Neural progenitor cell (in vitro differentiated cells): ENCODE results near the gene RBMS2.

Experiments used
- EZH2 ChIP-seq: fragments of 200-600 bp; sonication (generic); IDR thresholded peaks from 2 replicates; pipeline ENCODE4 v1.6.1; 2017; ENCODE audit warnings: antibody characterized with exemption, mild to moderate bottlenecking, moderate library complexity
- TF ChIP-seq, protein P1 (sequence below): fragments of 200-600 bp; sonication (generic); IDR thresholded peaks from 2 replicates; pipeline ENCODE4 v1.5.1; 2017; ENCODE audit warnings: antibody characterized with exemption, mild to moderate bottlenecking

DNA sequence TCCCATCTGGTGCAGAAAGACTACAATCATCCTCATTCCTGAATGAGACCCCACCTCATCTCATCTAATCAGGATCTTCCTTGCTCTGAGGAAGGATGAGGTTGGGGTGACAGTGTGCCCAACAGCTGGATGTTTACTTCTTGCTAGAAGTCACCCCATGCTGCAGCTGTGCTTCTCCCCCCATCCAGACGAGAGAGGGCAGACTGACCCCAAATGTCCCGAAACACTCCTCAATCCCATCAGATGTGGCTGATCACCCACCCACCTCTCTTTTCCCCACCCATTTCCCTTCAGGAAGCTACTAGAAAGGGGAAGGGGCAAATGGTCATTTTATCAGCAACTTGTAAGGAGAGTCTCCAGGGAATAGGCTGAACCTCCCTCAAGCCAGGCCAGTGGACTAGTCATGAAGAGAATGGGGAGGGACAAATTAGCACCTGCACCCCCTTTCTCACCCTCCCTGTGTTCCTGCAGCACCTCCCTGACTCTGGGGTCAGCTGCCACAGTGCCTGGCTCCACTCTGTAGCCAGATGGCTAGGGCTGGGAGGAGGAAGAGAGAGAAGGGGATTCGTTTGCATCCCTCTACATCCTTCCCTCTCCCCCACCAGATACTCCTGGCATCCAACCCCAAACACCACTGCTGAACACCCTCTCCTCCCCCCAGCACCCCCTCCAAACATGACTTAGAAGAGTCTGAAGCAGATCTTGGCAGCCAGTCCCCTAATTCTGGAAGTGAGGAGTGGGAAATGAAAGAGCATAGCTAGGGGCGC lies 111.3 kb downstream of the RBMS2 start:
- TF ChIP-seq, protein P1, sequence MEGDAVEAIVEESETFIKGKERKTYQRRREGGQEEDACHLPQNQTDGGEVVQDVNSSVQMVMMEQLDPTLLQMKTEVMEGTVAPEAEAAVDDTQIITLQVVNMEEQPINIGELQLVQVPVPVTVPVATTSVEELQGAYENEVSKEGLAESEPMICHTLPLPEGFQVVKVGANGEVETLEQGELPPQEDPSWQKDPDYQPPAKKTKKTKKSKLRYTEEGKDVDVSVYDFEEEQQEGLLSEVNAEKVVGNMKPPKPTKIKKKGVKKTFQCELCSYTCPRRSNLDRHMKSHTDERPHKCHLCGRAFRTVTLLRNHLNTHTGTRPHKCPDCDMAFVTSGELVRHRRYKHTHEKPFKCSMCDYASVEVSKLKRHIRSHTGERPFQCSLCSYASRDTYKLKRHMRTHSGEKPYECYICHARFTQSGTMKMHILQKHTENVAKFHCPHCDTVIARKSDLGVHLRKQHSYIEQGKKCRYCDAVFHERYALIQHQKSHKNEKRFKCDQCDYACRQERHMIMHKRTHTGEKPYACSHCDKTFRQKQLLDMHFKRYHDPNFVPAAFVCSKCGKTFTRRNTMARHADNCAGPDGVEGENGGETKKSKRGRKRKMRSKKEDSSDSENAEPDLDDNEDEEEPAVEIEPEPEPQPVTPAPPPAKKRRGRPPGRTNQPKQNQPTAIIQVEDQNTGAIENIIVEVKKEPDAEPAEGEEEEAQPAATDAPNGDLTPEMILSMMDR = no peak
- no peak for TF ChIP-seq EZH2
